ENCODE data around the gene SEC14L6. TPM values are rescaled to one million over a fixed set of nuclear protein-coding genes. Genes with fewer than 3 reads are reported as not detected.

SEC14L6 gene
- total RNA-seq, 1 donor from 2014 or later = not detected

- Mint-ChIP-seq H3K36me3 (ENCODE audit: low read depth) (no peaks in the 10 kb centered on the region), H3K27ac (no peak overlapping the region), H3K4me1 (ENCODE audit: low read depth) (no peaks in the 10 kb centered on the region), H3K27me3 (ENCODE audit: low read depth) (no peaks in the 10 kb centered on the region), H3K4me3 (ENCODE audit: low read depth) (no peak overlapping the region), H3K9me3 (no peaks in the 10 kb centered on the region)
- intact Hi-C loops (cut with micrococcal nuclease) = no loop called here
- DNase-seq (ENCODE audit: low spot score) = no peak
Measured at GRCh38 chr22:30516731-30517130, 29.8 kb downstream of the SEC14L6 start.

DNA sequence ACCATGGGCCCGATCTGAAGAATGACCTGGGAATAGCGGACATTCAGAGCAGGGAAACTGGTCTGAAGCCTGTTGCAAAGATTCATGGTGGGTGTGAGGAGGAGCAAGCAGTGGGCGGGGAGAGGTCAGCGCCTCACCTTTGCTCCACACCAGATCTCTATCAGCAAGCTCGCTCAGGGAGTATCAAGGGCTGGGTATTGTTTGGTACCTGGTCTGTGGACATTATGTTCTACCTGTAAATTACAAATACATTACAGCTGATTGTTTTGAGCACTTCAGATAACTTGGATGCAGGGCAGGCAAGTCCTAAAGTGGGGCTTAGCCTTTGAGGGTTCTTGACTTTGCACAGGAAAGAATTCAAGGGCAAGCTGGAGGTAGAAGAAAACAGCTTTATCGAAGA is 30.3 kb downstream of the SEC14L6 start:
- Mint-ChIP-seq H3K4me3 (ENCODE audit: low read depth) (no peak overlapping the region), H3K4me1 (ENCODE audit: low read depth) (no peaks in the 10 kb centered on the region), H3K27me3 (ENCODE audit: low read depth) (no peaks in the 10 kb centered on the region), H3K9me3 (no peaks in the 10 kb centered on the region), H3K27ac (no peak overlapping the region), H3K36me3 (ENCODE audit: low read depth) (no peaks in the 10 kb centered on the region)
- no peak for DNase-seq (ENCODE audit: low spot score)
- intact Hi-C loops (cut with micrococcal nuclease) = no loop called here

- peaks cover 3% of the 10 kb centered on the region for H3K27me3 Mint-ChIP-seq (ENCODE audit: low read depth)
- no peaks in the 10 kb centered on the region for H3K36me3 Mint-ChIP-seq (ENCODE audit: low read depth)
- H3K4me3 Mint-ChIP-seq (ENCODE audit: low read depth) = no peak overlapping the region
- no peak overlapping the region for H3K27ac Mint-ChIP-seq
- intact Hi-C loops (cut with micrococcal nuclease) = no loop called here
- H3K4me1 Mint-ChIP-seq (ENCODE audit: low read depth) = no peaks in the 10 kb centered on the region
- no peaks in the 10 kb centered on the region for H3K9me3 Mint-ChIP-seq
- DNase-seq (ENCODE audit: low spot score) = no peak
Measured at GRCh38 chr22:30514252-30514651, 32.3 kb downstream of the SEC14L6 start.

DNA sequence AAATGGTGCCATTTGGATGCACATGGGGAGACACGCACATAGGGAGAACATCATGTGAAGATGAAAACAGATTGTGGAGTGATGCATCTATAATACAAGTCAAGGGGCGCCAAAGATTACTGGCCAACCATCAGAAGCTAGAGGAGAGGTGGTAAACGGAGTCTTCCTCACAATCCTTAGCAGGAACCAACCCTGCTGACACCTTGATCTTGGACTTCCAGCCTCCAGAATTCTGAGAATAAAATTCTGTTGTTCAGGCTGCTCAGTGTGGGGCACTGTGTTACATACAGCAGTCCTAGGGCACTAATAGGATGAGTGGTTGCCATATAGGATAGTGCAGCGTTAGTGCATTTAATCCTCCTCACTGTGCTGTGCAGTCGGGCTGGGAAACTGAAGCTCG is 33.1 kb downstream of the SEC14L6 start:
- no peaks in the 10 kb centered on the region for H3K9me3 Mint-ChIP-seq
- peaks cover 3% of the 10 kb centered on the region for H3K27me3 Mint-ChIP-seq (ENCODE audit: low read depth)
- H3K4me1 Mint-ChIP-seq (ENCODE audit: low read depth) = no peaks in the 10 kb centered on the region
- H3K4me3 Mint-ChIP-seq (ENCODE audit: low read depth) = no peak overlapping the region
- no peak overlapping the region for H3K27ac Mint-ChIP-seq
- H3K36me3 Mint-ChIP-seq (ENCODE audit: low read depth) = no peaks in the 10 kb centered on the region
- no peak for DNase-seq (ENCODE audit: low spot score)
- intact Hi-C loops (cut with micrococcal nuclease) = no loop called here

DNA sequence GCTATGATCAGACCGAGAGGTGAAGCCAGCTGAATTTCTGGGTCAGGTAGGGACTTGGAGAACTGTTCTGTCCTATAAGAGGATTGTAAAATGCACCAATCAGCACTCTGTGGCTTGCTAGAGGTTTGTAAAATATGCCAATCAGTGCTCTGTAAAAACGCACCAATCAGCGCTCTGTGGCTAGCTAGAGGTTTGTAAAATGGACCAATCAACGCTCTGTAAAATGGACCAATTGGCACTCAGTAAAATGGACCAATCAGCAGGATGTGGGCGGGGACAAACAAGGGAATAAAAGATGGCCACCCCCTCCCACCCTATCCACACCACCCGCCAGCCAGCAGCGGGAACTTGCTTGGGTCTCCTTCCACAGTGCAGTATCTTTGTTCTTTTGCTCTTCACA is 34.6 kb downstream of the SEC14L6 start:
- peaks cover 3% of the 10 kb centered on the region for H3K27me3 Mint-ChIP-seq (ENCODE audit: low read depth)
- intact Hi-C loops (cut with micrococcal nuclease) = no loop called here
- H3K4me3 Mint-ChIP-seq (ENCODE audit: low read depth) = no peak overlapping the region
- H3K27ac Mint-ChIP-seq = no peak overlapping the region
- no peak for DNase-seq (ENCODE audit: low spot score)
- no peaks in the 10 kb centered on the region for H3K9me3 Mint-ChIP-seq
- no peaks in the 10 kb centered on the region for H3K4me1 Mint-ChIP-seq (ENCODE audit: low read depth)
- no peaks in the 10 kb centered on the region for H3K36me3 Mint-ChIP-seq (ENCODE audit: low read depth)

- Mint-ChIP-seq H3K27ac (no peak overlapping the region), H3K4me3 (ENCODE audit: low read depth) (no peak overlapping the region), H3K9me3 (no peaks in the 10 kb centered on the region), H3K36me3 (ENCODE audit: low read depth) (no peaks in the 10 kb centered on the region), H3K4me1 (ENCODE audit: low read depth) (no peaks in the 10 kb centered on the region), H3K27me3 (ENCODE audit: low read depth) (peaks cover 8% of the 10 kb centered on the region)
- DNase-seq (ENCODE audit: low spot score) = no peak
- intact Hi-C loops (cut with micrococcal nuclease) = no loop called here
Measured at GRCh38 chr22:30511109-30511508, 35.4 kb downstream of the SEC14L6 start.

DNA sequence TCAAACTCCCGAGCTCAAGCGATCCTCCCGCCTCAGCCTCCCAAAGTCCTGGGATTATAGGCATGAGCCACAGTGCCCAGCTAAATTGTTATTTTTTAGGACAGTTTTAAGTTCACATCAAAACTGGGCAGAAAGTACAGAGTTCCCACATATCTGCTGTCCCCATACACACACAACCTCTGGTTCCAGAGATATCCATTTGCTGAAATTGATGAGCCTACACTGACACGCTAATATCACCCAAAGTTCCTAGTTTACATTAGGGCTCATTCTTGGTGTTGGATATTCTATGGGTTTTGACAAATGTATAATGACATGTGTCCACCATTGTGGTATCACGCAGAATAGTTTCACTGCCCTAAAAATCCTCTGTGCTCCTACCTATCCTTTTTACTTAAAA is 38.3 kb downstream of the SEC14L6 start:
- Mint-ChIP-seq H3K36me3 (ENCODE audit: low read depth) (no peaks in the 10 kb centered on the region), H3K4me1 (ENCODE audit: low read depth) (no peaks in the 10 kb centered on the region), H3K9me3 (no peaks in the 10 kb centered on the region), H3K27ac (no peak overlapping the region), H3K27me3 (ENCODE audit: low read depth) (peaks cover 20% of the 10 kb centered on the region), H3K4me3 (ENCODE audit: low read depth) (no peak overlapping the region)
- DNase-seq (ENCODE audit: low spot score) = no peak
- intact Hi-C loops (cut with micrococcal nuclease) = no loop called here

DNA sequence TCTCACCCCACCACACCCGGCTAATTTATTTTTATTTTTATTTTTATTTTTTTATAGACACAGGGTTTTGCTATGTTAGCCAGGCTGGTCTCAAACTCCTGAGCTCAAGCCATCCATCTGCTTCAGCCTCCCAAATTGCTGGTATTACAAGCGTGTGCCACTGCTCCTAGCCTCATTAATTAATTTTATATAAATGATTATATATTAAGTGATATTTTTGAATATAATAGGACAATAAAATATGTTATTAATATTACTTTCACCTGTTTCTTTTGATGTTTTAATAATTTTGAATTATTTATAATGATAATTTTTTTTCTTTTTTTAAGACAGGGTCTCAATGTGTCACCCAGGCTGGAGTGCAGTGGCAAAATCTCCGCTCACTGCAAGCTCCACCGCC is 38.9 kb downstream of the SEC14L6 start:
- no peaks in the 10 kb centered on the region for H3K9me3 Mint-ChIP-seq
- no peak for DNase-seq (ENCODE audit: low spot score)
- peaks cover 20% of the 10 kb centered on the region for H3K27me3 Mint-ChIP-seq (ENCODE audit: low read depth)
- H3K36me3 Mint-ChIP-seq (ENCODE audit: low read depth) = no peaks in the 10 kb centered on the region
- no peaks in the 10 kb centered on the region for H3K4me1 Mint-ChIP-seq (ENCODE audit: low read depth)
- H3K4me3 Mint-ChIP-seq (ENCODE audit: low read depth) = no peak overlapping the region
- intact Hi-C loops (cut with micrococcal nuclease) = no loop called here
- H3K27ac Mint-ChIP-seq = no peak overlapping the region

- no peak for DNase-seq (ENCODE audit: low spot score)
- Mint-ChIP-seq H3K4me3 (ENCODE audit: low read depth) (no peak overlapping the region), H3K27me3 (ENCODE audit: low read depth) (peaks cover 20% of the 10 kb centered on the region), H3K27ac (no peak overlapping the region), H3K36me3 (ENCODE audit: low read depth) (no peaks in the 10 kb centered on the region), H3K9me3 (no peaks in the 10 kb centered on the region), H3K4me1 (ENCODE audit: low read depth) (no peaks in the 10 kb centered on the region)
- intact Hi-C loops (cut with micrococcal nuclease) = no loop called here
Measured at GRCh38 chr22:30506507-30506968, 40.0 kb downstream of the SEC14L6 start.

DNA sequence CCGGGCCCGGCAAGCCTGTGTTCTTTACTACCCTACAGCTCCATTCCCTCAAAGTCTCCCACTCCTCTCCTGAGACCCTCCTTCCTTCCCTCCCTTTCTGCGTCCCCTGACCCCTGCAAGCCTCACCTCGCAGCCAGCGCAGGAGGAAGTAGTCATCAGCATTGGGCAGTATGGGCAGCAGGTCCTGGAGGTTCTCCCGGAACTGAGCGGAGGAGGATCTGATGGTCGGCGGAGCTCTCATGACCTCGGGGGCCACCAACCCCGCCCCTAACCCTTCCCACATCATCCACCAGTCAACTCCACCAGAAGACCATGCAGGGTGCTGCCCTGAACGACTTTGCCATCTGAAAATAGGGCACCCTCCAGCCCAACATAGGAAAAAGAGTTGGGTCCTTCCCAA is 43.0 kb downstream of the SEC14L6 start:
- H3K4me1 Mint-ChIP-seq (ENCODE audit: low read depth) = no peaks in the 10 kb centered on the region
- H3K9me3 Mint-ChIP-seq = no peaks in the 10 kb centered on the region
- no peak overlapping the region for H3K4me3 Mint-ChIP-seq (ENCODE audit: low read depth)
- no peak for DNase-seq (ENCODE audit: low spot score)
- no peaks in the 10 kb centered on the region for H3K36me3 Mint-ChIP-seq (ENCODE audit: low read depth)
- no peak overlapping the region for H3K27ac Mint-ChIP-seq
- intact Hi-C loops (cut with micrococcal nuclease) = no loop called here
- peaks cover 18% of the 10 kb centered on the region for H3K27me3 Mint-ChIP-seq (ENCODE audit: low read depth)

DNA sequence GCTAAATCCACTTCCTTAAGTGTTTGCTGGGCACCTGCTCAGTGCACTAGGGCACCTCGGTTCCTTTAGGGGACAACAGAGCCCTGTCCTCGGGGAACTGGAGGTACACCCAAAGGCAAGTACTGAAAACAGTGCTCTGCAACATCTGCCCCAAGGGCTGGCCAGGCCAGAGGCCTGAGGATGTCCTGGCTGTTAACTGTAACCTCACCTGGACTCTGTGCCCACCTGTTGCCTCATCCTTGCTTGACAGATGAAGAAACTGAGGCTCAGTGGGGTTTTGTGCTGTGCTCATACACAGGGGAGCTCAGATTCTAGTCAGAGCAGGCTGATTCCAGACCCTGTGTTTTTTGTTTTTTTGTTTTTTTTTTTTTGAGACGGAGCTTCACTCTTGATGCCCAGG is 43.6 kb downstream of the SEC14L6 start:
- intact Hi-C loops (cut with micrococcal nuclease) = no loop called here
- no peaks in the 10 kb centered on the region for H3K36me3 Mint-ChIP-seq (ENCODE audit: low read depth)
- DNase-seq (ENCODE audit: low spot score) = no peak
- no peak overlapping the region for H3K27ac Mint-ChIP-seq
- H3K9me3 Mint-ChIP-seq = no peaks in the 10 kb centered on the region
- H3K27me3 Mint-ChIP-seq (ENCODE audit: low read depth) = peaks cover 22% of the 10 kb centered on the region
- no peak overlapping the region for H3K4me3 Mint-ChIP-seq (ENCODE audit: low read depth)
- no peaks in the 10 kb centered on the region for H3K4me1 Mint-ChIP-seq (ENCODE audit: low read depth)

DNA sequence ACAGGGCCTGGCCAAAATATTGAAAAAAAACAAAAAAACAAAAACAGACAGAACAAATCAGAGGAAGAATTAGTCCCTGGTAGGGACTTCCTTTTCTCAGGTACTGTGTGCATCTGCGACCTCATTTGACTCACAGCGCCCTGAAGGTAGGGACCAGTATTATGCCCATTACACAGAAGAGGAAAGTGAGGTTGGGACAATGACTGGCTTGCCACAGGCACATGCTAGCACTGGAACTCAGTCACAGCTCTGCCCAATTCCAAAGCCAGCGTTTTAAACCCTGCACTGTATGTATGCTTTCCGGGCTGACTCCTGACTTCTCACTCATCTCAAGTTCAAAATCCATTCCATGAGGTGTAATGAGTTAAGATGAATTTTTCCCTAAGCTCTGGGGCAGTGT is 44.4 kb downstream of the SEC14L6 start:
- DNase-seq (ENCODE audit: low spot score) = no peak
- Mint-ChIP-seq H3K27ac (no peak overlapping the region), H3K27me3 (ENCODE audit: low read depth) (peaks cover 26% of the 10 kb centered on the region), H3K9me3 (no peaks in the 10 kb centered on the region), H3K4me1 (ENCODE audit: low read depth) (no peaks in the 10 kb centered on the region), H3K4me3 (ENCODE audit: low read depth) (no peak overlapping the region), H3K36me3 (ENCODE audit: low read depth) (no peaks in the 10 kb centered on the region)
- intact Hi-C loops (cut with micrococcal nuclease) = no loop called here

DNA sequence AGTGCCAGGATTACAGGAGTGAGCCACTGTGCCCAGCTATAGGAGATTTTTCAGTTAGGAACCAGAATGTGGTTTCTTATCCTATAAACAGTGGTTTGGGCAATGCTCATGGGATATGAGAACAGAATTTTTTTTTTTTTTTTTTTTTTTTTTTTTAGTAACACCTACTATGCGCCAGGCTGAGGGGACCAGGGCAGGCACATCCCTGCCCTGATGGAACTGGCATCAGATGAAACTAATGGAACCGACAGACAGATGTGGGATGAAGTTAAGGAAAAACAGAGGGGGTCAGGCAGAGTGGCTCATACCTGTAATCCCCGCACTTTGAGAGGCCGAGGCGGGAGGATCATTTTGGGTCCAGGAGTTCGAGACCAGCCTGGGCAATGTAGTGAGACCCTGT is 45.9 kb downstream of the SEC14L6 start:
- no peaks in the 10 kb centered on the region for H3K36me3 Mint-ChIP-seq (ENCODE audit: low read depth)
- no peak for DNase-seq (ENCODE audit: low spot score)
- H3K9me3 Mint-ChIP-seq = no peaks in the 10 kb centered on the region
- H3K27me3 Mint-ChIP-seq (ENCODE audit: low read depth) = peaks cover 20% of the 10 kb centered on the region
- intact Hi-C loops (cut with micrococcal nuclease) = no loop called here
- H3K27ac Mint-ChIP-seq = no peak overlapping the region
- no peak overlapping the region for H3K4me3 Mint-ChIP-seq (ENCODE audit: low read depth)
- no peaks in the 10 kb centered on the region for H3K4me1 Mint-ChIP-seq (ENCODE audit: low read depth)

GRCh38 chr22:30497466-30498150 is 48.9 kb downstream of the SEC14L6 start:
- intact Hi-C loops (cut with micrococcal nuclease) = no loop called here
- H3K4me3 Mint-ChIP-seq (ENCODE audit: low read depth) = no peak overlapping the region
- H3K36me3 Mint-ChIP-seq (ENCODE audit: low read depth) = no peaks in the 10 kb centered on the region
- no peak for DNase-seq (ENCODE audit: low spot score)
- peaks cover 11% of the 10 kb centered on the region for H3K27me3 Mint-ChIP-seq (ENCODE audit: low read depth)
- no peaks in the 10 kb centered on the region for H3K9me3 Mint-ChIP-seq
- no peaks in the 10 kb centered on the region for H3K4me1 Mint-ChIP-seq (ENCODE audit: low read depth)
- no peak overlapping the region for H3K27ac Mint-ChIP-seq

All from activated T-helper 2 cell treated with anti-CD3 and anti-CD28 coated beads, Interferon-gamma antibody, Interleukin-2, Interleukin-4, amounts not matched to agents 10 μg/mL and 5 μg/mL and 100 μg/mL, durations not matched to agents 14 hours and 24 hours and 36 hours (primary cell).